Measurements from ENCODE around the gene HIRA.

Gene HIRA

DNA sequence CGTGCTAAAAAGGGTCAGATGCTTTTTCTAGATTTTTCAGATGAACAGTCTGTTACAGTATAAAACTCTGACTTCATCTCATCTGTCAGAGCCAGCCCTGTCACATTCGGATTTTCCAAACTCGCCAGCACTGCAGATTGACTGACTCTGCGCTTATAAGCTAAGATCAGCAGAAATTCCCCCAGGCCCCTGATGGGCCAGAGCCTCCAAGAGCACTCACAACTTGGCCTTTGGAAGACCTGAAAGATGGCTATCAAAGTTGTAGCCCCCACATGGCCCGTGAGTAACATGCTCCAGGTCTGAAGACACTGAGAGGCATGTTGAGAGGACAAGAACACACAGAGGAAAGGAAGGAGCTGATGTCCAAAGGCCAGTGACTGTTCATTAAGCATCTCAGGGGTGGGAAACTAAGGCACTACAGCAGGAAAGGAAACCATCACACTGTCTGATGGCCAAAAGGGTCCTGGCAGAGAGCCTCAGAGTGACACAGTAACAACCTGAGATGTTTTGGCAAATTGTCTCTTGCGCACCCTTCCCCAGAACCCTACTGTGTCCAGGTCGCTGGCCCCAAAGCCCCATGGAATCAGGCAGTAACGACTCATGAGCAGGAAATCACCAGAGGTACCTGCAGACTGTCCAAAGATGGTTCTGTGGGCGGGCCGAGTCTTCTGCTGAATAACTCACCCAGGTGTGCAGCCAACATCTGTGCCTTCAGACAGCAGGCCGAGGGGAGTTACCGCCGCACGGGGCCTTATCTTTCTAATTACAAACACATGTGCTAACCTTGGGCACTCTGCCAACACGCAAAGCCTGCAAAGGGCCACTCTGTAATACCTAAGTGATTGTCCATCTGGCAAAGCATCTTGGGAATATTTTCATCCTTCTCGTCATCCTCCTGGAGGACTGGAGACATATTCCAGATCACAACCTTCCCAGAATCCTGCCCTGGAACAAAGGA lies 23.6 kb downstream of the HIRA start:
- no peak for DNase-seq (ENCODE audit: low read depth)

GRCh38 chr22:19406846-19407245 lies 24.7 kb downstream of the HIRA start:
- no peak for DNase-seq (ENCODE audit: low read depth)

GRCh38 chr22:19406281-19406811 lies 25.2 kb downstream of the HIRA start:
- DNase-seq (ENCODE audit: low read depth): no peak

DNA sequence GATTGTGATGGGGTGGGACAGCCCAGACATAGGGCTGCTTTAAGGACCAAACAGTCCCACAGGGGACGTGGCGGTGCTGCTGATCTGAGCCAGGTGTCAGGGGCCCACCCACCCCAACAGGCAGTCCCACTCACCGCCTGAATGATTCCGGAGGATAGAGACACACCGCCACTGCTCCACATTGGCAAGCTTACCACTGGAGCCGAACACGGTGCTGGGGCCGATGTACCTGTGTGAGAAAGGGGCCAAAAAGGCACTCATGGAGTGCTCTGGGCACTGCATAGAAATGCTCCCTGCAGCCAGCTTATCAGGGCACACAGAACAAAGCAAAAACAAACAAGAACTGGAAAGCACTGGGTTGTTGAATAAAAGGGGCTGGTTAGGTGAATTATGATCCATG lies 25.9 kb downstream of the HIRA start:
- no peak for DNase-seq (ENCODE audit: low read depth)

DNA sequence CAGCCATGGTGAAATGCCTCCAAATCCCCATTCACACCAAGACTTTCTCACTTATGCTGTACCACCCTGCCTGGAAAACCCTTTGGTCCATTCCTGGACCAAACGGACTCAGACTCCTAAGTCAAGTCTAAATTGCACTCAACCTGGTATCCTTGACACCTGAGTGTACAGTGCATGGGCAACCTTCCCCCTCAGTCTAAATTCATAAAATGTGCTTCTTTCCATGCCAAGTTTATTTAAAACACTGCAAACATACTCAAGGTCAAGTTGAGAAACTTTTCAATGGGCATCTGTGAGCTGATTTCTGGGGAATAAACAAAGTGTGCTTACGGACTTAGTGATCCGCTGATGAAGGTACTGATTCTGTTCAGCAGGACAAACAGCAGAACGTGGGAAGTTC lies 26.4 kb downstream of the HIRA start:
- no peak for DNase-seq (ENCODE audit: low read depth)

DNA sequence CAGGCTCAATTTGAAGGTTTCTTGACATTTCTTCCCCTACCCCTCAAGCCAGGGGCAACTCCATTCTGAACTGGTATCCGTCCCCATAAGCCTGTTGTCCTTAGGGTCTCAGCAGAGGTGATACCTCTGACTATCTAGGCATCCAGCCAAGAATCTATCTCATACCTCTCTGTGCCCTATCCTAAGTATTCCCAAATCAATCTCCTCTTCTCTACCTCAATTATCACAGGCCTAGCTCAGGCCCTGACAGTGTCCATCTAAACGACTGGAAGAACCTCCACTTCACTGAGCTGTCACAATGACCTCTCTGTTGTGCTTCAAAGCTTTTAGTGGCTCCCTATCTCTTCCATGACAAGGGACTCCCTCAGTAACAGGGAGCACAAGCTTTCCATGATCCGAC lies 26.9 kb downstream of the HIRA start:
- DNase-seq (ENCODE audit: low read depth): no peak

- no peak for DNase-seq (ENCODE audit: low read depth)
These were observed 28.8 kb downstream of the HIRA start for GRCh38 chr22:19402642-19403191.

DNA sequence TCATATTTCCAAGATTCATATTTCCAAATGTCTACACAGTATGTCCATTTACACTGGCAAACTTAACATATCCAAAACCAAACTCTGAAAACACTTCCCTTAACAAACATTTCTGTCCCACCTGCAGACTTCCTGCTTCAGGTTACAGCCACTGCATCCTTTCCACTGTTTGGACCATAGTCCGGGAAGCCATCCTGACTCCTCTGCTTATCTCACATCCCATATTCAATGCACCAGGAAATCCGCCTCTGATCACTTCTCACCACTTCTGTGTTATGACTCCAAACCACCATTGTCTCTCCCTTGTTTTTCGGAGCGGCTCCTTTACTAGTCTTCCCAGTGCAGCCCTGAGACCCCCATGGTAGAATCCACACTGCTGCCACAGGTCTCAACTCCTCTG lies 30.1 kb downstream of the HIRA start:
- DNase-seq (ENCODE audit: low read depth): no peak

DNA sequence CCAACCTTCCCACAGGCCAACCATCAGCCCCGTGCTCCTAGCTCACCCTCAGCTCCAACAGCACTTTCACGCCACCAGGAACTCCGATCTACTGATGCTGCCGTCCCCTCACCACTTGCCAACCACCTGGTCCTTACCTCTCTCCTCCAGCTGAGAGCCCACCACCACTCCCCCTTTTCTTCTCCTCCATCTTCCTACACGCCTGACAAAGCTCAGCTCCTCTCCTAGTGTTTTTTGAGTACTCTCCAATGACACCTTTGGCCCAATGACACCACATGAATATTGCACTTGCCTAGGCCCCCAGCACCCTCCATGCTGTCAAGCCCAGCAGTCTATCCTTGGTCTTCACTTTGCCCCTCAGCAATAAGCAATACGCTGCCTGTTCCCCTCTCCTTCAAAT lies 30.7 kb downstream of the HIRA start:
- no peak for DNase-seq (ENCODE audit: low read depth)

DNA sequence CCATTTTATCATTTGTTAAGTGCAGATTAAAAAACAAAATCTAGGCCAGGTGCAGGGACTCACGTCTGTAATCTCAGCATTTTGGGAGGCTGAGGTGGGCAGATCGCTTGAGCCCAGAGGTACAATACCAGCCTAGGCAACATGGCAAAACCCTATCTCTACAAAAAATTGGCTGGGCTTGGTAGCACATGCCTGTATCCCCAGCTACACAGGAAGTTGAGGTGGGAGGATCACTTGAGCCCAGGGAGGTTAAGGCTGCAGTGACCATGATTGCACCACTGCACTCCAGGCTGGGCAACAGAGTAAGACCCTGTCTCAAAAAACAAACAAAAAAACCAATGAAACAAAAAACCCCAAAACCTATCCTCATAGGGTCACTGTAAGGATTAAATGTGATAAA lies 32.9 kb downstream of the HIRA start:
- no peak for DNase-seq (ENCODE audit: low read depth)

- DNase-seq (ENCODE audit: low read depth): no peak
These were observed 33.3 kb downstream of the HIRA start for GRCh38 chr22:19398206-19398605.

GRCh38 chr22:19397734-19398104 lies 33.8 kb downstream of the HIRA start:
- no peak for DNase-seq (ENCODE audit: low read depth)

DNA sequence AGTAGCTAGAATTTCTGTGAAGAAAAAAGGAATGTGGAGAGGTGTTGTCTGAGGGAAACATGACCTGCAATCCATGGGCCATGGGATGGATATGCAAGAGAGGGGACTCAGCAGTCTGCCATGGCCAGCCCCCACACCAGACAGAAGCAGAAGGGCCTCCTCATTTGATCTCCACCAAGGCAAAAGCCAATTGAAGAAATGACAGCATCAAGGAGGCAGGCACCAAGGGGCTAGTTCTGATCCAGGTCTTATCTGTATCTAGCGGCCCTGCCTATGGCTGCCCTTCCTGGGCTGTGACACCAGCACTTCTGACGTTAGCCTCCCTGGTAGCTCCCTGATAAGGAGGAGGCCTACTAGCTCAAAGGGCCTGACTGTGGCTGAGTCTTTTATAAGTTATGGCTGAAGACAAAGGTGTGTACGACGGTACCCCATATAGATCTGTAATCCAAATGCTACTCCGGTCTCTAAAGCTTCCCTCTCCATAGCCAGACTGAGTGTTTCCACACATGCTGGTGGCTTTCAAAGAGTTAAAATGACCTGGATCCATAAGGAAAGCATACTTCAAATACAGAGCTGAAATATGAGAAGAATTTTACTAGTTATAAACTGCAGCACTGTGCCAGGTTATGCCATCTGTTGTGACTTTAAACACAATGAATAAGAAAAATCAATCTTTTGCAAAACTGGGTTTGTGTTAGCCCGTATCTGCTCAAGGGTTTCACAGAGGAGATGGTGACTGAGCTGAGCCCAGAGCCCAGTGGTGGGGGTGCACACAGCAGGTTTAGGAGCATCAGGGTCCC lies 34.4 kb downstream of the HIRA start:
- no peak for DNase-seq (ENCODE audit: low read depth)

GRCh38 chr22:19396561-19396933 lies 35.0 kb downstream of the HIRA start:
- DNase-seq (ENCODE audit: low read depth): no peak

DNA sequence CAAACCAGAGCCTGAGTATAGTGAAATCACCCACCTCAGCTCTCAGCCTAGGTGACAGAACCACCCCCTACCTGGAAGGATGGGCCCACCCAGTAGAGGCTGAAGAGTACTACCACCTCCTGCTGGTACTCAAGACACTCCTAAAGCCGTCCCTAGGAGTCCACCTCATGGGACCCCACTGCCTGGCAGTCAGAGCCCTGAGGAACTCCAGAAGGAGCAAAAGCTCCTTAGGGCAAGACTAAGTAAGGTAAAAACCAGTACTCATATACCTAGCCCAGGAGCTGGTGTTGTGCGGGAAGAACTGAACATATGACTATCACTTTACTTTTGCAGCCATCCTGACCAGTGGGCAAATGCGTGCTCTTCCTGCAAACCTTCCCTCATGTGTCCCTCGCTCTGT lies 36.3 kb downstream of the HIRA start:
- DNase-seq (ENCODE audit: low read depth): no peak

DNA sequence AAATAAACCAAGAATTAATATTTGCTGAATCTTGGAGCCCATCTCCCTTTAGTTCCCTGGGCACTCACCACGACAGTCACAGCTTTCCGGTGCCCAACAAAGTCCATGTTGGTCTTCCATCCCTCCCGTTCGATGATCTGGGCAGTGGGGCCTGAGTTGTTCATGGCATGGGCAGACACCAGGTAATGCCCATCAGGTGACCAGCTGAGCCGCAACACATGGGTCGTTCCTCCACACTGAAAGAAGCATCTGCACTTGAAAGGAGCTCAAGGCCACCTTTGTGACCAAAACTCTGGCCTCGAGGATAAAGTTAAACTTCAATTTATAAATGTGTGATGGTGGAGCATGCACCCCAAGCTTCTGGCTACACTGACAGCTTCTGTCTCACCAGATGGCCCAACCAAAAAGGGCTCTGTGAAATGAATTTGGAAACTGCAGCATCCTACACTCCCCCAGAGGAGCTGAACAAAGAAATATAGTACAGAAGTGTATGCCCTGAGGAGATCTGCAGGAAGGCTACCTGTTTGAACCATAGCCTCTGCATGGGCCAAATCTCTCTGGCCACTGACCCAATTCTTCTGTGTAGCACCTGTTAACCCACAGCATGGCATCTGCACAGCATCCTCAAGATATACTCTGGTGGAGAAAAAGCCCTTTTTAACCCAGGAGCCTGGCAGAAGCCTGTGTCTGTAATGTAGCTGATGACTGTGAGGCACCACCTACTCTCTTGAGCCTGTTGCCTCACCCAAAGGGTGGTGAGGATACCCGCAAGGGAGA lies 37.1 kb downstream of the HIRA start:
- DNase-seq (ENCODE audit: low read depth): no peak

DNA sequence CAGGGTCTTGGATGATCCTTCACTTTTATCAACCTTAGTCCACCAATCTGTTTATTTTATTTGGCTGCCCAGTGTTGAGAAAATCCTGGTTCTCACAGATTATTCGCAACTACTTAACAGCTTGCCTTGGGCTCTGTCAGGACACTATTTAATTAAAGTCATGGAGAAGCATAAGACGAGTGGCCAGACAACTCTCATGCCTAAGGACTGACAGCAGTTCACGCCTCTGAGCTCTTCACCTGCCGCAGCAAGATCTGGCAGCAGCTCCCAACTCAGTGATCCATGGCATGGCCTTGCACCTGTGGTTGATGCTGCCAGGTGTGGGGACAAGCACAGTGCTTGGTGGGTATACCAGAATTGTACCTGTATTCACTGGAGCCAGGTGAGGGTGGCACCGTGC lies 37.8 kb downstream of the HIRA start:
- no peak for DNase-seq (ENCODE audit: low read depth)

DNA sequence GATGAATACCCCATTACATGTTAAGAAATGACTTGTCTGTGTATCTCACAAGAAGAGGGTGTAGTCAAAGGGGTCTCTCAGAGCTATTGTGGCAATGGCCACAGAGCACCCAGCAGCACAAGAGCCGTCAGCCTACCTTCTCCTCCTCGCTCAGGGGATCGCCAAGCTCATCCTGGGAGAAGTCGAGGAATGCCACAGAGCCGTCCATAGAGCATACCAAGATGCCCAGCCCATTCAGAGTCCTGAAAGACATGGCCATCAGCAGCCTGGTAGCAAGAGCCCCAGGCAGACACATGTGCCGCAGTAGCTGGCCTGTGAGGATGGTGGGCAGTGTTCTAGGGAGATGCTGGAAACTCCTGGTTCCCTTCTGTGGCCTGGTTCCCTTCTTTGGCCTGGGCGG lies 44.0 kb downstream of the HIRA start:
- DNase-seq (ENCODE audit: low read depth): no peak

DNA sequence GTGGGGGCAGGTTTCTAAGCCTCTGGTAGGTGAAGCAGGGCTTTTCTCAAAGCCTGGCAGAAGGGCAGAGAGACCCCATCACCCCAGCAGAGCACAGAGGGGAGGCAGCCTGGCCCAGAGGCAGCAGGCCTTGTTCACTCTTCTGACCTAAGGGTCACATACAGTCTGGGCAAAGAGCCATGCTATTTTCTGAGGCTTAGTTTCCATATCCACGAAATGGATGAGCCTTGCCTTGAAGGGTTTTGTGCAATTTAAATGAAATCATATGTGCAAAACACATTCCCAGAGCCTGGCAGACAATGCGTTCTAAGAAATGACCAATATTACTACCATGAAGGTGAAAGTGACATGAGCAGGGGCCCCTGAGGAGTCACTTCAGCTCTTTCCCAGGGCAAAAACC lies 44.5 kb downstream of the HIRA start:
- no peak for DNase-seq (ENCODE audit: low read depth)

GRCh38 chr22:19386248-19386647 lies 45.3 kb downstream of the HIRA start:
- DNase-seq (ENCODE audit: low read depth): no peak

GRCh38 chr22:19385221-19385906 lies 46.2 kb downstream of the HIRA start:
- no peak for DNase-seq (ENCODE audit: low read depth)
